ENCODE measurements around the gene ARPC5.

GRCh38 chr1:183685112-183685713, 49.6 kb upstream of the ARPC5 start:
- peak; percentile 44 to 67 (median 63) for TF ChIP-seq CTCF (IDR thresholded peaks at IDR 0.05)
- no peak for TF ChIP-seq POLR2A (IDR thresholded peaks at IDR 0.05)
